GM08714 (cell line): ENCODE measurements around the gene CDH16.
A peak's percentile ranks its signal among the peaks of the same experiment; 100 is the strongest.
"Not testable (repeated sequence)": the region's sequence is repeated elsewhere in the genome, so short reads cannot be mapped to it uniquely, and the experiment has no call there.

Experiments used
- H3K4me3 ChIP-seq: fragments of 200-500 bp; sonication (Bioruptor generic); 2 replicates; pipeline ENCODE4 v1.5.1; 2014; ENCODE audit warnings: mild to moderate bottlenecking, low read length, inconsistent platforms
- ZNF274 ChIP-seq: IDR thresholded peaks from 2 replicates; pipeline ENCODE4 v1.6.1; 2012; ENCODE audit warnings: mild to moderate bottlenecking, low read depth, low read length

Gene CDH16

GRCh38 chr16:66950437-66950836 is 31.8 kb upstream of the CDH16 start:
- no peak overlapping the region for H3K4me3 ChIP-seq
- no peak for TF ChIP-seq ZNF274

- H3K4me3 ChIP-seq, result no peak overlapping the region
- TF ChIP-seq ZNF274, result no peak
Measured at GRCh38 chr16:66949472-66949871, 30.8 kb upstream of the CDH16 start.

GRCh38 chr16:66948837-66949225 is 30.1 kb upstream of the CDH16 start:
- H3K4me3 ChIP-seq, result no peak overlapping the region
- no peak for TF ChIP-seq ZNF274

GRCh38 chr16:66948134-66948836 is 29.6 kb upstream of the CDH16 start:
- H3K4me3 ChIP-seq, result peak overlapping the region; percentile 48; the same call in 1 of the 2 replicates
- TF ChIP-seq ZNF274, result no peak

GRCh38 chr16:66947302-66948065 is 28.8 kb upstream of the CDH16 start:
- TF ChIP-seq ZNF274, result no peak
- H3K4me3 ChIP-seq, result peak overlapping the region; percentile 48; the same call in 1 of the 2 replicates

- TF ChIP-seq ZNF274, result no peak
- H3K4me3 ChIP-seq, result no peak overlapping the region
Measured at GRCh38 chr16:66946974-66947301, 28.3 kb upstream of the CDH16 start.

GRCh38 chr16:66946541-66946940 is 27.9 kb upstream of the CDH16 start:
- no peak for TF ChIP-seq ZNF274
- H3K4me3 ChIP-seq, result no peak overlapping the region

GRCh38 chr16:66945939-66946338 is 27.3 kb upstream of the CDH16 start:
- no peak overlapping the region for H3K4me3 ChIP-seq
- TF ChIP-seq ZNF274, result no peak

- not testable (repeated sequence) for H3K4me3 ChIP-seq
Measured at GRCh38 chr16:66944971-66945370, 26.3 kb upstream of the CDH16 start.

- no peak for TF ChIP-seq ZNF274
- no peak overlapping the region for H3K4me3 ChIP-seq
Measured at GRCh38 chr16:66944054-66944441, 25.4 kb upstream of the CDH16 start.

GRCh38 chr16:66943426-66944053 is 24.9 kb upstream of the CDH16 start:
- no peak for TF ChIP-seq ZNF274
- no peak overlapping the region for H3K4me3 ChIP-seq

- no peak for TF ChIP-seq ZNF274
- H3K4me3 ChIP-seq, result no peak overlapping the region
Measured at GRCh38 chr16:66942981-66943380, 24.3 kb upstream of the CDH16 start.

- no peak overlapping the region for H3K4me3 ChIP-seq
Measured at GRCh38 chr16:66940236-66940635, 21.6 kb upstream of the CDH16 start.

GRCh38 chr16:66939366-66939765 is 20.7 kb upstream of the CDH16 start:
- no peak for TF ChIP-seq ZNF274
- no peak overlapping the region for H3K4me3 ChIP-seq

More at GRCh38 chr16:66940236-66940635, 21.6 kb upstream of the CDH16 start:
- no peak for TF ChIP-seq ZNF274

- no peak for TF ChIP-seq ZNF274
- no peak overlapping the region for H3K4me3 ChIP-seq
Measured at GRCh38 chr16:66937725-66938337, 19.1 kb upstream of the CDH16 start.
